Natural killer cell (primary cell): ENCODE measurements around the gene TMPRSS3. TPM values are rescaled to one million over a fixed set of nuclear protein-coding genes. Genes with fewer than 3 reads are reported as not detected.

Experiments
- ATAC-seq, 3 donors: fragments of 150-1000 bp in 2 of 3; fragments of 200-7000 bp in 1 of 3; cut with Tn5 transposase; 1 replicate in 1 of 3; 2 replicates in 2 of 3; pipeline ENCODE4 v1.10.0; 2021; ENCODE audit warnings: mild to moderate bottlenecking in 2 of 3, moderate library complexity in 2 of 3
- DNase-seq, 2 donors: peaks; one replicate each; pipeline versions ENCODE4 v3.0.0 to v3.0.0-alpha.2; 2013 to 2021; ENCODE audit warnings: mixed read lengths in 1 of 2
- H3K27ac ChIP-seq: one replicate; pipeline ENCODE4 v1.5.1; 2013; ENCODE audit warnings: mild to moderate bottlenecking, low read length
- H3K27me3 ChIP-seq: one replicate; pipeline ENCODE4 v1.6.1; 2013; ENCODE audit warnings: low read length; ENCODE audit not compliant: control insufficient read depth, insufficient read depth
- H3K36me3 ChIP-seq: one replicate; pipeline ENCODE4 v1.6.1; 2013; ENCODE audit warnings: low read length; ENCODE audit not compliant: control insufficient read depth, insufficient read depth
- H3K4me1 ChIP-seq: one replicate; pipeline ENCODE4 v1.6.1; 2013; ENCODE audit warnings: low read length; ENCODE audit not compliant: control insufficient read depth, insufficient read depth
- H3K4me3 ChIP-seq: one replicate; pipeline ENCODE4 v1.5.1; 2013; ENCODE audit warnings: low read length
- H3K9me3 ChIP-seq: one replicate; pipeline ENCODE4 v1.6.1; 2013; ENCODE audit warnings: low read length; ENCODE audit not compliant: control insufficient read depth, insufficient read depth
- H3K27ac Mint-ChIP-seq, 2 donors: one replicate each; pipeline ENCODE4 v1.8.0; 2022; ENCODE audit warnings: mild to moderate bottlenecking in 2 of 2, mixed read lengths in 2 of 2, moderate library complexity in 1 of 2
- H3K27me3 Mint-ChIP-seq, 2 donors: one replicate each; pipeline ENCODE4 v1.8.0; 2022; ENCODE audit warnings: low read depth in 2 of 2, mixed read lengths in 2 of 2
- H3K36me3 Mint-ChIP-seq: one replicate; pipeline ENCODE4 v1.8.0; 2022; ENCODE audit warnings: mixed read lengths
- H3K4me1 Mint-ChIP-seq, 2 donors: one replicate each; pipeline ENCODE4 v1.8.0; 2022; ENCODE audit warnings: mixed read lengths in 2 of 2
- H3K4me3 Mint-ChIP-seq: one replicate; pipeline ENCODE4 v1.8.0; 2022; ENCODE audit warnings: mild to moderate bottlenecking, moderate library complexity, mixed read lengths
- H3K9me3 Mint-ChIP-seq, 2 donors: one replicate each; pipeline ENCODE4 v1.8.0; 2022; ENCODE audit warnings: mixed read lengths in 2 of 2
- CTCF ChIP-seq: fragments of 200-600 bp; IDR thresholded peaks from one replicate; pipeline ENCODE4 v1.8.0; 2022; ENCODE audit warnings: antibody characterized with exemption
- WGBS: methylation state at CpG from one replicate; pipeline ENCODE4 v1.1.7; 2013; ENCODE audit warnings: missing lambda C conversion rate; ENCODE audit not compliant: insufficient coverage; 5-methylcytosine and 5-hydroxymethylcytosine counted together
- intact Hi-C: fragments of 100-400 bp; cut with micrococcal nuclease; formaldehyde crosslinking; loops from one replicate; pipeline ENCODE4 v1.14.2; 2022
- total RNA-seq, 4 donors: library from RNA; stranded (reverse); fragments of 120-200 nt in 1 of 4; gene quantifications; one replicate each; pipeline versions ENCODE4 v1.2.3 to v1.2.4, GENCODE V29; 2013 to 2022

The TMPRSS3 gene
- total RNA-seq, 3 donors from 2014 or later (not counting 1 experiment from before 2014, with no cell fraction given) = 0.25 TPM; not detected in 2

- TF ChIP-seq CTCF = no peak
- ATAC-seq (no peak), DNase-seq (no peak)
- Mint-ChIP-seq H3K4me1 (no peaks in the 10 kb centered on the region), H3K36me3 (peaks cover 6% of the 10 kb centered on the region), H3K9me3 (peaks cover 3 to 5% of the 10 kb centered on the region in 2 donors), H3K27ac (no peak overlapping the region), H3K27me3 (peaks cover 25 to 43% of the 10 kb centered on the region in 2 donors), H3K4me3 (no peak overlapping the region)
- no peaks in the 10 kb centered on the region for H3K36me3 ChIP-seq
- H3K27me3 ChIP-seq = no peaks in the 10 kb centered on the region
- H3K4me1 ChIP-seq = peaks cover 5% of the 10 kb centered on the region
- no peak overlapping the region for H3K4me3 ChIP-seq
- no peaks in the 10 kb centered on the region for H3K9me3 ChIP-seq
- WGBS = 87% methylated on average over 19 of the region's 19 CpGs
- intact Hi-C loops = no loop called here
- H3K27ac ChIP-seq = no peak overlapping the region
Observed at GRCh38 chr21:42396799-42397745, 1.2 kb upstream of the TMPRSS3 start.

DNA sequence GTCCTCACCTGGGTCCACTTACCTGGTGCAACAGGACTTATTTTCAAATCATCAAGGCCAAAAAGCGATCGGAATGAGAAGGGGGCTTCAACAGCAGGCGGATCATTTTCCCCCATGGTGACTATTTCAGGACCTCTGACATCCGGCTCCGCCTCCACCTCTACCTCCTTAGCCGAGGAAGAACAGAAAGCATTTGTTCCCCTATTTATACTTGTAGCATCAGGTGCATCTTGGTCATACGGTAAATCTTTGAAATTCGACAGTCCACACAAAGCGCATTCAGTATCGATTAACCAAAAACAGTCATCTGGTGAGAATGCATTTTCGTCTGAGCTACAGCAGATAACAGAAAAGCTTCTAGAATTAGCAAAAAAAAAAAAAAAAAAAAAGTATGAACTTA lies 550 bp downstream of the TMPRSS3 start:
- no peaks in the 10 kb centered on the region for H3K4me1 Mint-ChIP-seq
- no peaks in the 10 kb centered on the region for H3K36me3 ChIP-seq
- no peak overlapping the region for H3K27ac Mint-ChIP-seq
- H3K4me1 ChIP-seq = peaks cover 5% of the 10 kb centered on the region
- no peak overlapping the region for H3K4me3 ChIP-seq
- H3K36me3 Mint-ChIP-seq = no peaks in the 10 kb centered on the region
- no peak overlapping the region for H3K27ac ChIP-seq
- TF ChIP-seq CTCF = no peak
- WGBS = 93% methylated on average over 11 of the region's 11 CpGs
- ATAC-seq (no peak), DNase-seq (no peak)
- H3K4me3 Mint-ChIP-seq = no peak overlapping the region
- no peaks in the 10 kb centered on the region for H3K9me3 Mint-ChIP-seq
- H3K9me3 ChIP-seq = no peaks in the 10 kb centered on the region
- no peaks in the 10 kb centered on the region for H3K27me3 ChIP-seq
- intact Hi-C loops = no loop called here
- H3K27me3 Mint-ChIP-seq = peaks cover 29 to 46% of the 10 kb centered on the region in 2 donors

- intact Hi-C loops = no loop called here
- no peak for DNase-seq
- H3K9me3 ChIP-seq = no peaks in the 10 kb centered on the region
- TF ChIP-seq CTCF = no peak
- no peak for ATAC-seq
- peaks cover 17% of the 10 kb centered on the region for H3K4me1 ChIP-seq
- no peak overlapping the region for H3K27ac ChIP-seq
- WGBS = 49% methylated on average over 6 of the region's 8 CpGs
- H3K27me3 ChIP-seq = no peaks in the 10 kb centered on the region
- no peaks in the 10 kb centered on the region for H3K9me3 Mint-ChIP-seq
- no peak overlapping the region for H3K4me3 Mint-ChIP-seq
- peaks cover 0 to 10% of the 10 kb centered on the region in 2 donors for H3K4me1 Mint-ChIP-seq
- H3K27me3 Mint-ChIP-seq = peaks cover 40 to 53% of the 10 kb centered on the region in 2 donors
- no peaks in the 10 kb centered on the region for H3K36me3 Mint-ChIP-seq
- H3K36me3 ChIP-seq = no peaks in the 10 kb centered on the region
- H3K4me3 ChIP-seq = no peak overlapping the region
- no peak overlapping the region for H3K27ac Mint-ChIP-seq
Observed at GRCh38 chr21:42393443-42393950, 2.4 kb downstream of the TMPRSS3 start.
